ENCODE results near the gene SORT1. TPM values are rescaled to one million over a fixed set of nuclear protein-coding genes. Genes with fewer than 3 reads are reported as not detected.
A peak's percentile ranks its signal among the peaks of the same experiment; 100 is the strongest.

SORT1 gene
- total RNA-seq, 2 experiments from 2014 or later = 3.2 to 4.5 TPM

DNA sequence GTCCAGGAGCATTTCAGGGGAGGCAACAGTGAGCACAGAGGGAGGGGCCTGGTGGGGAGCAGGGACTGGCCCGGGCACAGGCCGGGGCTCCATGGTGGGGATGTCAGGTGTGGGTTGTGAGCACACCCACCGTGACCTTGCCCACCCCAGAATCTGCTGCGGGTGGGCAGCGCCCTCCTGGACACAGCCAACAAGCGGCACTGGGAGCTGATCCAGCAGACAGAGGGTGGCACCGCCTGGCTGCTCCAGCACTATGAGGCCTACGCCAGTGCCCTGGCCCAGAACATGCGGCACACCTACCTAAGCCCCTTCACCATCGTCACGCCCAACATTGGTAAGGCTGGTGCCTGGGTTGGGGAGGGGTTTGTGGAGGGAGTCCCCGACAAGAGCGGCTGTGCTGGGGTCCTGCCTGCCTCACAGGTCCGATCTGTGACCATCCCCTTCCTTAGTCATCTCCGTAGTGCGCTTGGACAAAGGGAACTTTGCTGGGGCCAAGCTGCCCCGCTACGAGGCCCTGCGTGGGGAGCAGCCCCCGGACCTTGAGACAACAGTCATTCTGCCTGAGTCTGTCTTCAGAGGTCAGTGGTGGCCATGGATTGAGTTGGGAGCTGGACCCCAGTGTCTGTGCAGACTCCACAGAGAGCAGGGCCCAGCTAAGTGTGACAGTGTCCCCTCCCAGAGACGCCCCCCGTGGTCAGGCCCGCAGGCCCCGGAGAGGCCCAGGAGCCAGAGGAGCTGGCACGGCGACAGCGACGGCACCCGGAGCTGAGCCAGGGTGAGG lies 129.1 kb downstream of the SORT1 start:
- no peak overlapping the region for H3K4me3 Mint-ChIP-seq
- ChIA-PET CTCF (interaction anchor here (0.7 to 0.9 kb wide), 2 partner anchors 14 to 130 kb away, joined by 3 read pairs; partner anchors contain the start of gene PSRC1), POLR2A (no interaction called here)
- no peaks in the 10 kb centered on the region for H3K4me1 Mint-ChIP-seq
- no peak overlapping the region for H3K27ac Mint-ChIP-seq
- DNase-seq = no peak
- no peaks in the 10 kb centered on the region for H3K9me3 Mint-ChIP-seq
- no peaks in the 10 kb centered on the region for H3K27me3 Mint-ChIP-seq
- no peaks in the 10 kb centered on the region for H3K36me3 Mint-ChIP-seq (ENCODE audit: low read depth)

- ChIA-PET CTCF (interaction anchor here (0.6 to 0.9 kb wide), 3 partner anchors 15 to 436 kb away, joined by 3 to 5 read pairs (median 3); partner anchors contain the start of gene PSRC1), POLR2A (interaction anchor here (1.1 kb wide), 1 partner anchor 131 kb away, joined by 4 read pairs; no protein-coding TSS in a partner anchor)
- no peak for DNase-seq
- Mint-ChIP-seq H3K36me3 (ENCODE audit: low read depth) (no peaks in the 10 kb centered on the region), H3K27me3 (no peaks in the 10 kb centered on the region), H3K4me3 (no peak overlapping the region), H3K4me1 (peaks cover 2% of the 10 kb centered on the region), H3K9me3 (no peaks in the 10 kb centered on the region), H3K27ac (no peak overlapping the region)
These were observed 129.9 kb downstream of the SORT1 start for GRCh38 chr1:109267743-109268300.

DNA sequence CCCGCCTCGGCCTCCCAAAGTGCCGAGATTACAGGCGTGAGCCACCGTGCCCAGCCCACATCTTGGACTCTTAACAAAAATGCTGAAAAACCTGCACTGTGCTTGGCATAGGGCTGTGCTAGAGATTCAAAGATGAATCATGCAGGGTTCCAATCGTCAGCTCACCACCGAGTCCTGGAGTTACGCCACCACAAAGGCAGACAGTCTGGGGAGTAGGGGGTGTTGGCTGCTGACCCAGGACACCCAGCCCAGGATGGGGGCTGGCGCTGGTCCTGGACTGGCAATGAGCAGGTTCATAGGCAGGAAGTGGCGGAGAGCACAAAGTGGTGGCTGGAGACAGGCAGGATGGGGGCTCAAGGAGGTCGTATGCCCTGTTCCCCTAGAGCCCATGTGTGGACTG lies 130.8 kb downstream of the SORT1 start:
- Mint-ChIP-seq H3K4me1 (peaks cover 2% of the 10 kb centered on the region), H3K4me3 (no peak overlapping the region), H3K27ac (no peak overlapping the region), H3K9me3 (no peaks in the 10 kb centered on the region), H3K27me3 (no peaks in the 10 kb centered on the region), H3K36me3 (ENCODE audit: low read depth) (no peaks in the 10 kb centered on the region)
- ChIA-PET POLR2A (interaction anchor here (1.1 kb wide), 1 partner anchor 132 kb away, joined by 4 read pairs; no protein-coding TSS in a partner anchor), CTCF (interaction anchor here (2.5 to 3.9 kb wide), 3 partner anchors 10 to 266 kb away, joined by 10 to 38 read pairs (median 22); partner anchors contain the start of gene SORT1)
- DNase-seq = no peak

GRCh38 chr1:109265741-109266330 lies 131.9 kb downstream of the SORT1 start:
- DNase-seq = no peak
- Mint-ChIP-seq H3K4me3 (no peak overlapping the region), H3K27ac (no peak overlapping the region), H3K9me3 (no peaks in the 10 kb centered on the region), H3K4me1 (peaks cover 2% of the 10 kb centered on the region), H3K27me3 (no peaks in the 10 kb centered on the region), H3K36me3 (ENCODE audit: low read depth) (no peaks in the 10 kb centered on the region)
- CTCF ChIA-PET = interaction anchor here (0.6 to 3.9 kb wide), 4 partner anchors 11 to 267 kb away, joined by 3 to 38 read pairs (median 16); partner anchors contain the start of gene SORT1
- POLR2A ChIA-PET = no interaction called here

DNA sequence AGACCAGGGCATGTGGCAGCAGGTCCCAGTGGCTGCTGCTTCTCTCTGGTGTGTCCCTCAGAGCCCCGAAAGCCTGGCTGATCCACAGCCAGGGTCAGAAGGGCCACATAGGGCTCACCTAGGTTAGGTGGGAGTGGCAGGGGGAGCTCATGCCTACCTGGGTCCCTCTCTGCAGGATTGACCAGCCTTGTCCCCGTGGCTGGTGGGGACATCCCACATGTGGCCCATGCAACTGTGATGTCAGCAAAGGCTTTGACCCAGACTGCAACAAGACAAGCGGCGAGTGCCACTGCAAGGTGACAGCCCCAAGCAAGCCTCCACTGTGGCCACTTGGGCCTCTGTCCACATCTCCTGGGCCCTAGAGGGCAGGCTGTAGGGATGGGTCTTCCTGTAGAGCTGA lies 132.7 kb downstream of the SORT1 start:
- Mint-ChIP-seq H3K9me3 (no peaks in the 10 kb centered on the region), H3K27ac (no peak overlapping the region), H3K4me3 (no peak overlapping the region), H3K4me1 (peaks cover 2% of the 10 kb centered on the region), H3K27me3 (no peaks in the 10 kb centered on the region), H3K36me3 (ENCODE audit: low read depth) (no peaks in the 10 kb centered on the region)
- no peak for DNase-seq
- ChIA-PET POLR2A (no interaction called here), CTCF (interaction anchor here (1.3 to 3.9 kb wide), 6 partner anchors 12 to 268 kb away, joined by 3 to 38 read pairs (median 9); partner anchors contain the start of genes PSRC1 and SORT1)

DNA sequence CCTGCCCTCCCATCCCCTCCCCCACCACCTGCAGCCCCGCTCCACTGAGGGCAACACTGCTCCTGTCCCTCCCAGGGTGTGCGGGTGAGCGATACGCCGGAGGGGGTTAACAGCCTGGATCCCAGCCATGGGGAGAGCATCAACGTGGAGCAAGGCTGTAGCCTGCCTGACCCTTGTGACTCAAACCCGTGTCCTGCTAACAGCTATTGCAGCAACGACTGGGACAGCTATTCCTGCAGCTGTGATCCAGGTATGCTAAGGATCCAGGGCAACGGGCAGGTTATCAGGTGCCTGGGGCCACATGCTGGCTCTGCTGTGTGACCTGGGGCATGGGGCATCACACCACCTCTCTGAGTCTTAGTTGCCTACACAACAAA lies 133.4 kb downstream of the SORT1 start:
- CTCF ChIA-PET = interaction anchor here (0.7 to 3.9 kb wide), 13 partner anchors 11 to 268 kb away, joined by 3 to 38 read pairs (median 4); partner anchors contain the start of genes PSRC1 and SORT1
- Mint-ChIP-seq H3K36me3 (ENCODE audit: low read depth) (no peaks in the 10 kb centered on the region), H3K9me3 (no peaks in the 10 kb centered on the region), H3K4me3 (no peak overlapping the region), H3K27ac (no peak overlapping the region), H3K27me3 (no peaks in the 10 kb centered on the region), H3K4me1 (peaks cover 2% of the 10 kb centered on the region)
- POLR2A ChIA-PET = interaction anchor here (0.9 kb wide), 1 partner anchor 135 kb away, joined by 3 read pairs; no protein-coding TSS in a partner anchor
- DNase-seq = no peak

DNA sequence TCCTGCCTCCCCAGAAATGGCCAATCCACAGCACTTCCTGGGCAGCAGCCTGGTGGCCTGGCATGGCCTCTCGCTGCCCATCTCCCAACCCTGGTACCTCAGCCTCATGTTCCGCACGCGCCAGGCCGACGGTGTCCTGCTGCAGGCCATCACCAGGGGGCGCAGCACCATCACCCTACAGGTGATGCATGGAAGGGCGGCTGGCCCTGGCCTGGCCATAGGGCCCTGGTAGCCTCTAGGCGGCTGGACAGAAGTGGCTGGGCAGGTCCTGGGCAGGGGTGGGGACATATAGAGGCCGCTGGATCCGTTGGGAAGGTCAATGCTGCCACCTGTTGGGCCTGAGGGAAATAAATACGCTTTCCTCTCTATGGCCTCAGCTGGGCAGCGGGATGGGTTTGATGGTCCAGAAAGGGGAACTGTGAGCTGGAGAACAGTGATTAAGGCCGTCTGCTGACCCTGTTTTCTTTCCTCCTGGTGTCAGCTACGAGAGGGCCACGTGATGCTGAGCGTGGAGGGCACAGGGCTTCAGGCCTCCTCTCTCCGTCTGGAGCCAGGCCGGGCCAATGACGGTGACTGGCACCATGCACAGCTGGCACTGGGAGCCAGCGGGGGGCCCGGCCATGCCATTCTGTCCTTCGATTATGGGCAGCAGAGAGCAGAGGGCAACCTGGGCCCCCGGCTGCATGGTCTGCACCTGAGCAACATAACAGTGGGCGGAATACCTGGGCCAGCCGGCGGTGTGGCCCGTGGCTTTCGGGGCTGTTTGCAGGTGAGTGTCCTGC lies 133.9 kb downstream of the SORT1 start:
- Mint-ChIP-seq H3K36me3 (ENCODE audit: low read depth) (no peaks in the 10 kb centered on the region), H3K4me3 (no peak overlapping the region), H3K27me3 (no peaks in the 10 kb centered on the region), H3K4me1 (peaks cover 2% of the 10 kb centered on the region), H3K27ac (no peak overlapping the region), H3K9me3 (no peaks in the 10 kb centered on the region)
- ChIA-PET POLR2A (interaction anchor here (0.9 kb wide), 1 partner anchor 135 kb away, joined by 3 read pairs; no protein-coding TSS in a partner anchor), CTCF (interaction anchor here (0.7 to 3.9 kb wide), 12 partner anchors 10 to 269 kb away, joined by 3 to 38 read pairs (median 4); partner anchors contain the start of genes PSRC1 and SORT1)
- DNase-seq = peak; percentile 79

DNA sequence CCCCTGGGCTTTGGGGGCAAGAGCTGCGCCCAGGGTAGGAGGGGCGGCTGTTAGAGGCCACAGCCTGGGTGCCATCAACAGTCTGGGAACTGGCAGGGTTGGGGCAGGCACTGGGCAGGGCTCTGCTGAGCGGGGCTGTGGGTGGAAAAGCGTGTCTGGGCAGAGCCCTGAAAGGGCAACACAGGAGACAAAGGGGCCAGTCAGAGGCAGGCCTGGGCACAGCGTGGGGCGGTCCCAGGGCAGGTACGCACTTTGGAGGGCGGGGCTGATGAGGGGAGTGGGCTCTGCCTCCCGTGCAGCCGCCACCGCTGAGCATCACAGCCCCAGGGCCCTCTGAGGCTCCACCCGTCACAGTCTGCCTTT lies 134.5 kb downstream of the SORT1 start:
- no peak overlapping the region for H3K27ac Mint-ChIP-seq
- H3K27me3 Mint-ChIP-seq = no peaks in the 10 kb centered on the region
- CTCF ChIA-PET = interaction anchor here (0.7 to 3.9 kb wide), 8 partner anchors 10 to 269 kb away, joined by 3 to 38 read pairs (median 5); partner anchors contain the start of gene SORT1
- H3K36me3 Mint-ChIP-seq (ENCODE audit: low read depth) = no peaks in the 10 kb centered on the region
- no peak overlapping the region for H3K4me3 Mint-ChIP-seq
- POLR2A ChIA-PET = interaction anchor here (0.7 kb wide), 1 partner anchor 269 kb away, joined by 3 read pairs; no protein-coding TSS in a partner anchor
- no peak for DNase-seq
- H3K9me3 Mint-ChIP-seq = no peaks in the 10 kb centered on the region
- peaks cover 2% of the 10 kb centered on the region for H3K4me1 Mint-ChIP-seq

- H3K27ac Mint-ChIP-seq = no peak overlapping the region
- H3K36me3 Mint-ChIP-seq (ENCODE audit: low read depth) = no peaks in the 10 kb centered on the region
- no peaks in the 10 kb centered on the region for H3K9me3 Mint-ChIP-seq
- CTCF ChIA-PET = interaction anchor here (0.7 to 2.5 kb wide), 4 partner anchors 55 to 270 kb away, joined by 3 to 8 read pairs (median 5); partner anchors contain the start of gene SORT1
- H3K4me3 Mint-ChIP-seq = no peak overlapping the region
- POLR2A ChIA-PET = interaction anchor here (0.7 kb wide), 1 partner anchor 270 kb away, joined by 3 read pairs; no protein-coding TSS in a partner anchor
- DNase-seq = no peak
- no peaks in the 10 kb centered on the region for H3K27me3 Mint-ChIP-seq
- H3K4me1 Mint-ChIP-seq = peaks cover 2% of the 10 kb centered on the region
These were observed 135.3 kb downstream of the SORT1 start for GRCh38 chr1:109262231-109263055.

- POLR2A ChIA-PET = no interaction called here
- H3K27ac Mint-ChIP-seq = no peak overlapping the region
- no peaks in the 10 kb centered on the region for H3K9me3 Mint-ChIP-seq
- peaks cover 2% of the 10 kb centered on the region for H3K4me1 Mint-ChIP-seq
- no peak for DNase-seq
- no peak overlapping the region for H3K4me3 Mint-ChIP-seq
- CTCF ChIA-PET = interaction anchor here (0.8 to 2.5 kb wide), 2 partner anchors 233 to 271 kb away, joined by 3 to 8 read pairs; partner anchors contain the start of gene CYB561D1
- no peaks in the 10 kb centered on the region for H3K36me3 Mint-ChIP-seq (ENCODE audit: low read depth)
- no peaks in the 10 kb centered on the region for H3K27me3 Mint-ChIP-seq
These were observed 136.1 kb downstream of the SORT1 start for GRCh38 chr1:109261578-109261977.

- DNase-seq = no peak
- ChIA-PET POLR2A (no interaction called here), CTCF (interaction anchor here (0.8 to 2.5 kb wide), 2 partner anchors 233 to 271 kb away, joined by 3 to 8 read pairs; partner anchors contain the start of gene CYB561D1)
- H3K27me3 Mint-ChIP-seq = peaks cover 2% of the 10 kb centered on the region
- no peak overlapping the region for H3K27ac Mint-ChIP-seq
- no peak overlapping the region for H3K4me3 Mint-ChIP-seq
- peaks cover 2% of the 10 kb centered on the region for H3K4me1 Mint-ChIP-seq
- H3K36me3 Mint-ChIP-seq (ENCODE audit: low read depth) = no peaks in the 10 kb centered on the region
- H3K9me3 Mint-ChIP-seq = no peaks in the 10 kb centered on the region
These were observed 136.7 kb downstream of the SORT1 start for GRCh38 chr1:109261006-109261405.

All from activated CD4-positive, alpha-beta memory T cell treated with anti-CD3 and anti-CD28 coated beads, Interleukin-2, amount 10 ng/mL, durations not matched to agents 7 days and 5 days (primary cell).